Tibial artery (tissue), 4 donors: ENCODE data around the gene KRTAP2-4.
"Not testable (repeated sequence)": the region's sequence is repeated elsewhere in the genome, so short reads cannot be mapped to it uniquely, and the experiment has no call there.

ENCODE experiments used
- DNase-seq, 2 donors: peaks; one replicate each; pipeline ENCODE4 v3.0.0-alpha.2; 2019
- H3K27ac ChIP-seq, 2 donors: fragments of 200-600 bp; sonication (generic) in 1 of 2; 1 replicate in 1 of 2; 2 replicates in 1 of 2; pipeline ENCODE4 v1.5.1; 2018 to 2019; ENCODE audit warnings: mild to moderate bottlenecking in 1 of 2
- H3K27me3 ChIP-seq, 2 donors: fragments of 200-600 bp; sonication (generic) in 1 of 2; one replicate each; pipeline versions ENCODE4 v1.5.1 to v1.6.0; 2016 to 2019
- H3K36me3 ChIP-seq, 3 donors: fragments of 200-600 bp; sonication (generic) in 2 of 3; one replicate each; pipeline ENCODE4 v1.5.1; 2016 to 2019; ENCODE audit warnings: mild to moderate bottlenecking in 2 of 3
- H3K4me1 ChIP-seq, 4 donors: fragments of 200-600 bp; sonication (generic) in 2 of 4; 1 replicate in 3 of 4; 2 replicates in 1 of 4; pipeline ENCODE4 v1.5.1; 2016 to 2019
- H3K4me3 ChIP-seq, 2 donors: fragments of 200-600 bp; sonication (generic) in 1 of 2; 1 replicate in 1 of 2; 2 replicates in 1 of 2; pipeline ENCODE4 v1.5.1; 2018 to 2019; ENCODE audit warnings: mild to moderate bottlenecking in 2 of 2
- H3K9me3 ChIP-seq, 3 donors: fragments of 200-600 bp; sonication (generic) in 1 of 3; one replicate each; pipeline ENCODE4 v1.5.1; 2016 to 2019
- CTCF ChIP-seq, 2 experiments: fragments of 200-600 bp in 1 of 2; fragments of 450-650 bp in 1 of 2; IDR thresholded peaks; one replicate each; pipeline ENCODE4 v1.5.1; 2017 to 2019; ENCODE audit warnings: antibody characterized with exemption in 2 of 2, mild to moderate bottlenecking in 1 of 2, moderate library complexity in 1 of 2
- intact Hi-C: fragments of 100-400 bp; cut with DNase I; formaldehyde crosslinking; loops from one replicate; pipeline ENCODE4 v1.15.0; 2023; ENCODE audit warnings: low total_unique reads

KRTAP2-4 gene

GRCh38 chr17:41065829-41066624, at the start of gene KRTAP2-4:
Gene KRTAP2-4, minus strand, starts transcription at chr17:41065879. Its CDS starts 34 bp downstream, at chr17:41065845.
- Histone ChIP-seq H3K4me3 (no peak within 1 kb of the TSS), H3K9me3 (no peaks in the 10 kb centered on the region), H3K27me3 (no peaks in the 10 kb centered on the region), H3K4me1 (peaks cover 0 to 24% (median 7%) of the 10 kb centered on the region in 4 donors), H3K27ac (no peak within 1 kb of the TSS), H3K36me3 (no peaks in the 10 kb centered on the region)
- intact Hi-C loops: no loop called here
- TF ChIP-seq CTCF (IDR thresholded peaks at IDR 0.05): no peak
- DNase-seq: no peak

GRCh38 chr17:41111151-41111885, 45.6 kb upstream of the KRTAP2-4 start:
- no peak overlapping the region for H3K27ac ChIP-seq
- DNase-seq: no peak

GRCh38 chr17:41108728-41109386, 43.2 kb upstream of the KRTAP2-4 start:
- H3K9me3 ChIP-seq, intact Hi-C loops, H3K4me3 ChIP-seq, H3K36me3 ChIP-seq, H3K27ac ChIP-seq, DNase-seq, H3K27me3 ChIP-seq, H3K4me1 ChIP-seq: not testable (repeated sequence)

More at GRCh38 chr17:41111151-41111885, 45.6 kb upstream of the KRTAP2-4 start:
- Histone ChIP-seq H3K27me3 (no peaks in the 10 kb centered on the region), H3K4me1 (no peaks in the 10 kb centered on the region), H3K4me3 (no peak overlapping the region), H3K36me3 (no peaks in the 10 kb centered on the region), H3K9me3 (no peaks in the 10 kb centered on the region)
- intact Hi-C loops: no loop called here
- no peak for TF ChIP-seq CTCF (IDR thresholded peaks at IDR 0.05)

GRCh38 chr17:41107941-41108450, 42.3 kb upstream of the KRTAP2-4 start:
- no peak for TF ChIP-seq CTCF (IDR thresholded peaks at IDR 0.05)

GRCh38 chr17:41105347-41105746, 39.7 kb upstream of the KRTAP2-4 start, which contains the start of gene KRTAP4-9:
Gene KRTAP4-9, plus strand, starts transcription at chr17:41105389. Its CDS starts 0 bp downstream, at chr17:41105389.
- intact Hi-C loops, H3K4me3 ChIP-seq, H3K27ac ChIP-seq, DNase-seq, H3K9me3 ChIP-seq, H3K36me3 ChIP-seq, H3K4me1 ChIP-seq, H3K27me3 ChIP-seq: not testable (repeated sequence)

More at GRCh38 chr17:41107941-41108450, 42.3 kb upstream of the KRTAP2-4 start:
- DNase-seq: no peak
- Histone ChIP-seq H3K27ac (no peak overlapping the region), H3K36me3 (no peaks in the 10 kb centered on the region), H3K4me1 (no peaks in the 10 kb centered on the region), H3K4me3 (no peak overlapping the region), H3K9me3 (no peaks in the 10 kb centered on the region), H3K27me3 (no peaks in the 10 kb centered on the region)
- intact Hi-C loops: no loop called here

GRCh38 chr17:41104386-41105038, 38.8 kb upstream of the KRTAP2-4 start:
- H3K36me3 ChIP-seq, H3K27ac ChIP-seq, DNase-seq, H3K27me3 ChIP-seq, H3K4me1 ChIP-seq, H3K9me3 ChIP-seq, H3K4me3 ChIP-seq, intact Hi-C loops: not testable (repeated sequence)
